ENCODE results near the gene CLDN14.

DNA sequence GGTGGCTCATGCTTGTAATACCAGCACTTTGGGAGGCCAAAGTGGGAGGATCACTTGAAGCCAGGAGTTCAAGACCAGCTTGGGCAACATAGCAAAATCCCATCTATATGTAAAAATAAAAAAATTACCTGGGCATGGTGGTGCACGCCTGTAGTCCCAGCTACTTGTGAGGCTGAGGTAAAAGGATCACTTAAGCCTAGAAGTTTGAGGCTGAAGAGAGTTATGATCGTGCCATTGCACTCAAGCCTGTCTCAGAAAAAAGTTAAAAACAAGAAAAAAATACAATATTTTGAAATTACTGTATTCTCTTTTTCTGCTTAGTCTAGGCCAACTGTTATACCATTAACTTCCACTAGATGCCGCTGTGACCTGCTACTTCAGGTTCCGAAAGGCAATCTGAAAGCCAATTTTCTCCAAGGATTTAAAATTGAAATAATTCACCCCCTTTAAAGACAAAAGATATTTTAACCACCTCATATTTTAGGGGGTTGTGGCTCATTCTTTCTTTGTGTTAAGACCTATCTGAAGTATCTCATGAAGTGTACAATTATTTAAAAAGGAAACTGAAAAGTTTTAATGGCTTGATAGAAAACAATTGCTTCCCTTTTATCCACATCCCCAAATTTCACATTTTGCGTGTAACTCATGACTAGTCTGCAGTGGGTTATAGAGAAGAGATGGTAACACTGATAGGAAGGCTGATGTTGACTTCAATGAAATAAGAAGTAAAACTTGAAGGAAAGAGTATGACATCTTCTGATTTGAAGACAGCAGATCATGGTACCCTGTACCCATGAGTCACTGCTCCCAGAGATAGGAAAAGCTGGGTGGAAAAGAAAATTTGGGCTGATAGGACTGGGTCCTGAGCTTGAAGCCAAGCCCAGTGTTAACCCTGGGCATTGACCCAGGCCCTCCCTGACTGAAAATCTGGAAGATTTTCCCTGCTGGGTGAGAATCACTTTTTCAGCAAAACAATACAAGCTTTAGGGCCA lies 24.4 kb upstream of the CLDN14 start:
- TF ChIP-seq, protein P1, sequence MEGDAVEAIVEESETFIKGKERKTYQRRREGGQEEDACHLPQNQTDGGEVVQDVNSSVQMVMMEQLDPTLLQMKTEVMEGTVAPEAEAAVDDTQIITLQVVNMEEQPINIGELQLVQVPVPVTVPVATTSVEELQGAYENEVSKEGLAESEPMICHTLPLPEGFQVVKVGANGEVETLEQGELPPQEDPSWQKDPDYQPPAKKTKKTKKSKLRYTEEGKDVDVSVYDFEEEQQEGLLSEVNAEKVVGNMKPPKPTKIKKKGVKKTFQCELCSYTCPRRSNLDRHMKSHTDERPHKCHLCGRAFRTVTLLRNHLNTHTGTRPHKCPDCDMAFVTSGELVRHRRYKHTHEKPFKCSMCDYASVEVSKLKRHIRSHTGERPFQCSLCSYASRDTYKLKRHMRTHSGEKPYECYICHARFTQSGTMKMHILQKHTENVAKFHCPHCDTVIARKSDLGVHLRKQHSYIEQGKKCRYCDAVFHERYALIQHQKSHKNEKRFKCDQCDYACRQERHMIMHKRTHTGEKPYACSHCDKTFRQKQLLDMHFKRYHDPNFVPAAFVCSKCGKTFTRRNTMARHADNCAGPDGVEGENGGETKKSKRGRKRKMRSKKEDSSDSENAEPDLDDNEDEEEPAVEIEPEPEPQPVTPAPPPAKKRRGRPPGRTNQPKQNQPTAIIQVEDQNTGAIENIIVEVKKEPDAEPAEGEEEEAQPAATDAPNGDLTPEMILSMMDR (IDR thresholded peaks at IDR 0.05), result peak; percentile 93
- TF ChIP-seq EZH2 (IDR thresholded peaks at IDR 0.05) (no peak), EZH2phosphoT487 (IDR thresholded peaks at IDR 0.05) (no peak)

Measured in neural progenitor cell (in vitro differentiated cells).